ENCODE measurements around the gene ARID3B. TPM values are rescaled to one million over a fixed set of nuclear protein-coding genes. Genes with fewer than 3 reads are reported as not detected.

The ARID3B gene
- total RNA-seq, 2 experiments from 2014 or later, result 25.0 to 27.9 TPM

DNA sequence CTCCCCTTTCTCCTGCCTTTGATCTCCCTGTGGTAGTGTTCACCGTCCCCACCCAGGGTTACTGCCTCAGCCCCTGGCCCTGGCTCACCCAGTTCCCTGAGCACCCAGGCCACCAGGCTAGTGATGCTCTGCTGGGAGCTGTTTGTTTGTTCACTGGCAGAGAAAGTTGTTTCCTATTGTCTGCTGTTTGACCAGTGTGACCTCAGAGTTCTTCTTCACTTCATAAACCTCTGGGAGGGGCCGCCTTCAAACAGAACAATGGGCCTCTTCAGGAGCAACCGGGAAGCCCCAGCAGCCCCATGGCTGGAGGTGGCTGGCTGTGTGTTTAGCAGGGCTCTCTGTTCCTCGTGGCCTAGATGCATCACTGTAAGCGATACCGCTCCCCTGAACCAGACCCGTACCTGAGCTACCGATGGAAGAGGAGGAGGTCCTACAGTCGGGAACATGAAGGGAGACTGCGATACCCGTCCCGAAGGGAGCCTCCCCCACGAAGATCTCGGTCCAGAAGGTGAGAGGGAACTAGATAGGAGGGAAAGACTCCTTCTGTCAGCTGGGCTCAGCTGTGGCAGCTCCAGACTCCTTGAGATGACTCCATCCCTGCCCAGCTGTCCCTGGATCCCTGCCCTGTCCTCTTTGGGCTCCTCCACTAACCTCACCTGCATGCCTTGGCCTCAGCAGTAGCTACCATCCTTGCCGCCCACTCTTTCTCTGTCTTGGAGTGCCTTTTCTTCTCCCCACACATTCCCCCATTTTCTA, 78.0 kb downstream of the ARID3B start:
- H3K27me3 Mint-ChIP-seq, result no peaks in the 10 kb centered on the region
- H3K9me3 ChIP-seq (ENCODE audit: control insufficient read depth in 1 of 2, insufficient read depth in 1 of 2, low read length in 2 of 2), result no peaks in the 10 kb centered on the region
- TF ChIP-seq, protein P1, sequence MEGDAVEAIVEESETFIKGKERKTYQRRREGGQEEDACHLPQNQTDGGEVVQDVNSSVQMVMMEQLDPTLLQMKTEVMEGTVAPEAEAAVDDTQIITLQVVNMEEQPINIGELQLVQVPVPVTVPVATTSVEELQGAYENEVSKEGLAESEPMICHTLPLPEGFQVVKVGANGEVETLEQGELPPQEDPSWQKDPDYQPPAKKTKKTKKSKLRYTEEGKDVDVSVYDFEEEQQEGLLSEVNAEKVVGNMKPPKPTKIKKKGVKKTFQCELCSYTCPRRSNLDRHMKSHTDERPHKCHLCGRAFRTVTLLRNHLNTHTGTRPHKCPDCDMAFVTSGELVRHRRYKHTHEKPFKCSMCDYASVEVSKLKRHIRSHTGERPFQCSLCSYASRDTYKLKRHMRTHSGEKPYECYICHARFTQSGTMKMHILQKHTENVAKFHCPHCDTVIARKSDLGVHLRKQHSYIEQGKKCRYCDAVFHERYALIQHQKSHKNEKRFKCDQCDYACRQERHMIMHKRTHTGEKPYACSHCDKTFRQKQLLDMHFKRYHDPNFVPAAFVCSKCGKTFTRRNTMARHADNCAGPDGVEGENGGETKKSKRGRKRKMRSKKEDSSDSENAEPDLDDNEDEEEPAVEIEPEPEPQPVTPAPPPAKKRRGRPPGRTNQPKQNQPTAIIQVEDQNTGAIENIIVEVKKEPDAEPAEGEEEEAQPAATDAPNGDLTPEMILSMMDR (IDR thresholded peaks at IDR 0.05), result no peak
- H3K4me3 ChIP-seq (ENCODE audit: low read length), result no peak overlapping the region
- peaks cover 49% of the 10 kb centered on the region for H3K4me1 Mint-ChIP-seq (ENCODE audit: low read depth)
- H3K4me1 ChIP-seq (ENCODE audit: insufficient read depth, low read length), result peaks cover 73% of the 10 kb centered on the region
- DNase-seq, result no peak
- H3K9me3 Mint-ChIP-seq, result no peaks in the 10 kb centered on the region
- ATAC-seq (ENCODE audit: poor library complexity), result no peak
- CTCF ChIA-PET, result interaction anchor here (1.0 kb wide), 1 partner anchor 169 kb away, joined by 3 read pairs; no protein-coding TSS in a partner anchor
- POLR2A ChIA-PET, result no interaction called here
- H3K27me3 ChIP-seq (ENCODE audit: control insufficient read depth in 1 of 2, insufficient read depth in 2 of 2, low read length in 2 of 2), result no peaks in the 10 kb centered on the region
- intact Hi-C loops (cut with DNase I, micrococcal nuclease), result loop anchor here (2.0 to 10.0 kb wide), 7 partner anchors 73 to 1026 kb away; partner anchors contain the start of genes C15orf39 (in 1 of the 2), COX5A (in 1 of the 2), IMP3 (in 1 of the 2) and PML (in 1 of the 2)
- H3K4me3 Mint-ChIP-seq, result peak overlapping the region; percentile 70
- peaks cover 81% of the 10 kb centered on the region for H3K36me3 Mint-ChIP-seq (ENCODE audit: low read depth)
- H3K36me3 ChIP-seq (ENCODE audit: insufficient read depth, low read length), result peaks cover 56% of the 10 kb centered on the region
- no peak overlapping the region for H3K27ac ChIP-seq (ENCODE audit: low read depth in 1 of 2, low read length in 2 of 2)
- H3K27ac Mint-ChIP-seq, result peak overlapping the region; percentile 99

DNA sequence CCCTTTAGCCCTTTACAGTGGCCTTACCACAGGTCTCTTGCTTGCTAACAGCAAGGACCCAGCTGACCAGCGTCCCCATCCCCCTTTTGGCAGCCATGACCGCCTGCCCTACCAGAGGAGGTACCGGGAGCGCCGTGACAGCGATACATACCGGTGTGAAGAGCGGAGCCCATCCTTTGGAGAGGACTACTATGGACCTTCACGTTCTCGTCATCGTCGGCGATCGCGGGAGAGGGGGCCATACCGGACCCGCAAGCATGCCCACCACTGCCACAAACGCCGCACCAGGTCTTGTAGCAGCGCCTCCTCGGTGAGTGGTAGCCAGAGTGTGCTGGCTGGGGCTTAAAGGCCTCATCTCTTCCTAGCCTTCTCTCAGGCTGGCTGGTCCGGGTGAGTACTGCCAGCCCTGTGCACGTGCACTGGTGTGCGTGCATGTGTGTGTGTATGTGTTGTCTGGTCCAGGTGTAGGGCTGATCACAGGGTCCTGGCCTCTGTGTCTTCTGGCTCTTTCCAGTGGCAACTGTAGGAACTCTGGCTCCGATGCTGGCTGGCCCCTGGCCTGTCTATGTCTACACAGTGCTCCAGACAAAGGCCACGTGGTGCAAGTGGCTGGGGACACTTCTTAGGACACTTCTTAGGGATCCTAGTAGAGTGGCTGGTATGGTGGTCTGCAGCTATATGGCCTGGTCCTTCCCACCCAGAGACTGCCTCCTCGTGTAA, 79.1 kb downstream of the ARID3B start:
- ChIA-PET CTCF (interaction anchor here (1.3 to 1.6 kb wide), 2 partner anchors 149 to 161 kb away, joined by 4 to 5 read pairs; no protein-coding TSS in a partner anchor), POLR2A (no interaction called here)
- peaks cover 66% of the 10 kb centered on the region for H3K4me1 ChIP-seq (ENCODE audit: insufficient read depth, low read length)
- TF ChIP-seq, protein P1 (IDR thresholded peaks at IDR 0.05), result no peak
- Mint-ChIP-seq H3K4me1 (ENCODE audit: low read depth) (peaks cover 49% of the 10 kb centered on the region), H3K4me3 (peak overlapping the region; percentile 70), H3K9me3 (no peaks in the 10 kb centered on the region), H3K27ac (peak overlapping the region; percentile 12), H3K27me3 (no peaks in the 10 kb centered on the region), H3K36me3 (ENCODE audit: low read depth) (peaks cover 86% of the 10 kb centered on the region)
- H3K36me3 ChIP-seq (ENCODE audit: insufficient read depth, low read length), result peaks cover 67% of the 10 kb centered on the region
- H3K4me3 ChIP-seq (ENCODE audit: low read length), result no peak overlapping the region
- no peaks in the 10 kb centered on the region for H3K9me3 ChIP-seq (ENCODE audit: control insufficient read depth in 1 of 2, insufficient read depth in 1 of 2, low read length in 2 of 2)
- ATAC-seq (ENCODE audit: poor library complexity), result no peak
- no peak for DNase-seq
- H3K27ac ChIP-seq (ENCODE audit: low read depth in 1 of 2, low read length in 2 of 2), result no peak overlapping the region
- H3K27me3 ChIP-seq (ENCODE audit: control insufficient read depth in 1 of 2, insufficient read depth in 2 of 2, low read length in 2 of 2), result no peaks in the 10 kb centered on the region
- intact Hi-C loops (cut with DNase I, micrococcal nuclease), result loop anchor here (2.0 to 10.0 kb wide), 7 partner anchors 72 to 1025 kb away; partner anchors contain the start of genes C15orf39 (in 1 of the 2), COX5A (in 1 of the 2), IMP3 (in 1 of the 2) and PML (in 1 of the 2)

DNA sequence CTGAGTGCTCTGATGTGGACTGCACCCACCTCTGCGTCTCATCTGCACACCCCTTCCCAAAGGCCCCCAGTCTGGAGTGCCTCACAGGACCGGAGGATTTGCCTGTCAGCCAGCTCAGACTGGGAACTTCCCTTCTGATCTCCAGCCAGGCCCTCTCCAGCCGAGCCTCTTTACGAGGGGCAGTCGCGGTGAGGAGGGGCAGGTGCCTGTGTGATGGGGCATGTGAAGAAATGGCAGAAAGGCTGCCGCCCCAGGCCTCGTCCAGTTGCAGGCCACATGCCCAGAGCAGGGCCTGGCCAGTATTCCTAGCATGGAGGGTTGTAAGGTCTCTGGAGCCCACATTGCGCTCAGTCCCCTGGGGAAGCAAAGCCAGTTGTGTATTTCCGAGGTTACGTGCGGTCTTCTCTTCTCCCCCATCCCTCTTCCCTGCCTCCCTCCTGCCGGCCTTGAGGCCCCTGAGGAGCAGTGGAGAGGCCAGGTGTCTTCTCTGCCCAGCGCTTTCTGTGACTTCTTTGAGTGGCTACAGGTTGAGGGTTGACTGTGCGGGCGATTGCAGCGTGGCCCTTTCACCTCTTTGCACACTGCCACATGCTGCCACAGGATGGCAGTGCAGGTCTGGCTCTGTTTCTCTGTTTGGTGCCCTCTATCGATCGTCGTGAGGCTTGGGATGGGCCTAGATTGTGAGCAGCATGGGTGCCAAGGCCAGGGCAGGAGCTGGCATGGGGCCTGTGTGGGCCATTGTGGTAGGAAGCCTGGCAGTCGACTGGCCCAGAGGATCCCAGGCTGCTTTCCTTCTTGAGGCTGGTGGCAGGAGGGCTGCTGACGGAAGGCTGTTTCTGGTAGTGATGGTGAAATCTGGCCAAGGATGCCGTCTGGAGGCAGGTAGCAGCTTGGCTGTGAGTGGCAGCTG, 79.9 kb downstream of the ARID3B start:
- no peaks in the 10 kb centered on the region for H3K9me3 Mint-ChIP-seq
- Histone ChIP-seq H3K4me1 (ENCODE audit: insufficient read depth, low read length) (peaks cover 64% of the 10 kb centered on the region), H3K4me3 (ENCODE audit: low read length) (no peak overlapping the region), H3K27ac (ENCODE audit: low read depth in 1 of 2, low read length in 2 of 2) (no peak overlapping the region), H3K9me3 (ENCODE audit: control insufficient read depth in 1 of 2, insufficient read depth in 1 of 2, low read length in 2 of 2) (no peaks in the 10 kb centered on the region), H3K36me3 (ENCODE audit: insufficient read depth, low read length) (peaks cover 75% of the 10 kb centered on the region), H3K27me3 (ENCODE audit: control insufficient read depth in 1 of 2, insufficient read depth in 2 of 2, low read length in 2 of 2) (no peaks in the 10 kb centered on the region)
- POLR2A ChIA-PET, result interaction anchor here (0.8 to 1.5 kb wide), 2 partner anchors 11 to 163 kb away, joined by 3 read pairs; no protein-coding TSS in a partner anchor
- H3K36me3 Mint-ChIP-seq (ENCODE audit: low read depth), result peaks cover 92% of the 10 kb centered on the region
- DNase-seq (peak; percentile 48 to 89 (median 67)), ATAC-seq (ENCODE audit: poor library complexity) (peak; percentile 89)
- peaks cover 49% of the 10 kb centered on the region for H3K4me1 Mint-ChIP-seq (ENCODE audit: low read depth)
- H3K4me3 Mint-ChIP-seq, result peak overlapping the region; percentile 78
- intact Hi-C loops (cut with DNase I, micrococcal nuclease), result no loop called here
- H3K27ac Mint-ChIP-seq, result peak overlapping the region; percentile 67
- CTCF ChIA-PET, result interaction anchor here (0.6 to 2.2 kb wide), 15 partner anchors 12 to 330 kb away, joined by 3 to 34 read pairs (median 3); no protein-coding TSS in a partner anchor
- no peaks in the 10 kb centered on the region for H3K27me3 Mint-ChIP-seq
- TF ChIP-seq, protein P1 (IDR thresholded peaks at IDR 0.05), result peak; percentile 86
